ENCODE data around the gene NXPE3.
A peak's percentile ranks its signal among the peaks of the same experiment; 100 is the strongest.

The NXPE3 gene

GRCh38 chr3:101803173-101803782, 24.3 kb downstream of the NXPE3 start:
- DNase-seq (ENCODE audit: low spot score), result no peak

- no peak for DNase-seq (ENCODE audit: low spot score)
These were observed 24.9 kb downstream of the NXPE3 start for GRCh38 chr3:101803939-101804338.

- no peak for DNase-seq (ENCODE audit: low spot score)
These were observed 27.5 kb downstream of the NXPE3 start for GRCh38 chr3:101806491-101806890.

GRCh38 chr3:101807888-101808287, 28.9 kb downstream of the NXPE3 start:
- DNase-seq (ENCODE audit: low spot score), result no peak

GRCh38 chr3:101809178-101810021, 30.4 kb downstream of the NXPE3 start:
- DNase-seq (ENCODE audit: low spot score), result no peak

DNA sequence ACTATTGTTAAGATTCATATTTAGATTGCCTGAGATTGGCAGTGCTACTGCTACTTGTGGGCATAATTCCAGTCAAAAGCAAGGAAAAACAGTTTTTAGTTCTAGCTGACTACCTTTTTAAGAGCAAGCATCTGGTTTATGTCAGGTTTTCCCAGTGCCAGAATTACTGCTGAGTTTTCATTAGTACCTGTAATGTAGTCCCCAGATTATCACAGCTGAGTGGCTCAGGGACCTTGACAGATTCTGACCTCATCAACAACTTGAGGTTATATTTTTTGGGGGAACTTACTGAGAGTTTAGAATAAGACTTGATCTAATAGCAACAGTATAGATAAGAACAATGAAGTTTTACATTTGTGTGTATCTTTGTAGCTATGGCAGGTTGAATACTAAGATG, 31.0 kb downstream of the NXPE3 start:
- no peak for DNase-seq (ENCODE audit: low spot score)

DNA sequence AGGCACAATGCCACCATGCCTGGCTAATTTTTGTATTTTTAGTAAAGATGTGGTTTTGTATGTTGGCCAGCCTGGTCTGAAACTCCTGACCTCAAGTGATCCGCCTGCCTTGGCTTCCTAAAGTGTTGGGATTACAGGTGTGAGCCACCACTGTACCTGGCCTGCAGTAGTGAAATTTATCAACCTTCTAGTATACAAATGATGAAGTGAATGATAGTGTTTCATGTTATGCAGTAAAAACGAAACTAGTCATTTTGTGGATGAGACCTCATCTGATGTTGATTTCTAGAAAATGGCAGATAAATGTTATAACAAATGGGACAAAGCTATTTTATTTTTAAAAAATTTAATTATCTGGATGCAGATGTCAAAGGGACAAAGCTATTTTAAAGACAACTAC, 32.9 kb downstream of the NXPE3 start:
- no peak for DNase-seq (ENCODE audit: low spot score)

DNA sequence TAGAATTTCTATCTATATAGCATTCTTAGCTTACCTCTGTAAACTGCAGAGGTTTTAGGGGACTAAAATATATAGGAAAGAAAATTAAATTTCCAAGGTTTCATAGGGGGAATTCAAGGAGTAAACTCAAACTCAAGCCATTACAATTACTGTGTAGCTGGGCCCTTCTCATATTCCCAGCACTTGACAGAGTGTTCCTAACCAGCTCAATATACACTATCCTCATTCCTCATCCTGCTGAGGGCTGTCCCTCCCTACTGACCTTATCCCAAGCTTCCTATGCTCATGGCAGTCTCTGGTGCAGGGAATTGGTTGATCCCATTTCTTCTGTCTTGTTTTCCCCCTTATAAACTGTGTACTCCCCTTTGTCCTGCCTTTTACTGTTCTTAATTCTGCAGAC, 33.9 kb downstream of the NXPE3 start:
- no peak for DNase-seq (ENCODE audit: low spot score)

- DNase-seq (ENCODE audit: low spot score), result no peak
These were observed 34.9 kb downstream of the NXPE3 start for GRCh38 chr3:101813817-101814440.

DNA sequence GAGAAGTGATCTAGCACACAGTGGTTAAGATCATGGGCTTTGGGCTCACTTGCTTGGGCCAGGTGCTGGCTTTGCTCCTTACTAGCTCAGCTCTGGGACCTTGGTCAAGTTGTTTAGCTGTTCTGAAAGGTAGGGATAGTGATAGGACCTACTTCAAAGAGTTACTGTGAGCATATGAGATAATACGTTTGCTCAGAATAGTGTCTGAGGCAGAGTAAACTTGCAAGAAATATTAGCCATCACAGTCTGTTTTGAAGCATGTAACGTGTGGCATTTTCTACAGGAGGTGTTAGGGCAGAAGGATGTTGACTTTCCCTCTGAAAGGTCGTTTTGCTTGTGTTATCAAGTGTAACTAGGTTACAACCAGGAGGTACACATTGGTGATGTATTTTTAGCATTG, 35.8 kb downstream of the NXPE3 start:
- no peak for DNase-seq (ENCODE audit: low spot score)

DNA sequence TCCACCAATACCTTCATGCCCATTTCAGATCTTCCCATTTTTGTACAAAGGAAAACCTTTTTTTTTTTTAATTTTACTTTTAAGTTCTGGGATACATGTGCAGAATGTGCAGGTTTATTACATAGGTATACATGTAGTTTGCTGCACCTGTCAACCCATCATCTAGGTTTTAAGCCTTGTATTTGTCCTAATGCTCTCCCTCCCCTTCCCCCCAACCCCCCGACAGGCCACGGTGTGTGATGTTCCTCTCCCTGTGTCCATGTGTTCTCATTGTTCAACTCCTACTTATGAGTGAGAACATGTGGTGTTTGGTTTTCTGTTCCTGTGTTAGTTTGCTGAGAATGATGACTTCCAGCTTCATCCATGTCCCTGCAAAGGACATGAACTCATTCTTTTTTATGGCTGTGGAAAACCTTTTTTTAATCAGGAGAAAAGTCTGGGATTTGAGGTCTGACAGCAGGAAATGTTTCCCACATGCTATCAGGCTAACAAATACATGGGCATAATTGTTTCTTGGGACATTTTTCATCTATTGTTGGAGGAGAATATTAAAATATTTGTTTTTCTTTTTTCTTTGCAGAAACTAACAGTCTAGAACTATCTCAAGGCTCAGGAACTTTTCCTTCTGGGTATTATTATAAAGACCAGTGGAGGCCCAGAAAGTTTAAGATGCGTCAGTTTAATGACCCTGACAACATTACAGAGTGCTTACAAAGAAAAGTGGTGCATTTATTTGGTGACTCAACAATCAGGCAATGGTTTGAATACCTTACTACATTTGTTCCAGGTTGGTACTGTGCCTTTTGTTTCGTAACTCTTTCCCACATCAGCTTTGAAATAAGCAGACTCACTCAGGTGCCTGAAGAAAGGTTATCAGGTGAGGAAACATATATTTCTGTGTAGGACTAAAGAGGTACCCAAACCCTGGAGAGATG, 37.5 kb downstream of the NXPE3 start:
- DNase-seq (ENCODE audit: low spot score), result no peak

- no peak for DNase-seq (ENCODE audit: low spot score)
These were observed 39.0 kb downstream of the NXPE3 start for GRCh38 chr3:101817992-101818391.

DNA sequence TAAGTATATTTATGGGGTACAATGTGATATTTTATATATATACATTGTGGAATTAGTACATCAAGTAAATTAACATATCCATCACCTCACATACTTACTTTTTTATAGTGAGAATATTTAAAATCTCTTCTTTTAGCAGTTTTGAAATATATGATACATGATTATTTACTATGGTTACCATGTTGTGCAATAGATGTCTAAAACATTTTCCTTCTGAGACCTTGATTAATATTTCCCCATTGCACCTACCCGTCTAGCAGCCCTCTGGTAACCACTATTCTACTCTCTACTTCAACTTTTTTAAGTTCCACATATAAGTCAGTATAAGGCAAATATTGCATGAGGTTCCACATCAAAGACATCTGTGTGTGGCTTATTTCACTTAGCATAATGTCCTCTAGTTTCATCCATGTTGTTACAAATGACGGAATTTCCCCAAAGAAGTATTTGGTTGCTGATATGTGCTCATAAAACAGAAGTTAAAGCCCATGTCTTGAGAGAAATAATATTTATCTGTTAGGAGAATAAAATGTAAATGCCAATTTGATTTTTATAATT, 40.7 kb downstream of the NXPE3 start:
- DNase-seq (ENCODE audit: low spot score), result no peak

GRCh38 chr3:101821503-101821902, 42.5 kb downstream of the NXPE3 start:
- no peak for DNase-seq (ENCODE audit: low spot score)

GRCh38 chr3:101823525-101823924, 44.5 kb downstream of the NXPE3 start:
- DNase-seq (ENCODE audit: low spot score), result no peak

DNA sequence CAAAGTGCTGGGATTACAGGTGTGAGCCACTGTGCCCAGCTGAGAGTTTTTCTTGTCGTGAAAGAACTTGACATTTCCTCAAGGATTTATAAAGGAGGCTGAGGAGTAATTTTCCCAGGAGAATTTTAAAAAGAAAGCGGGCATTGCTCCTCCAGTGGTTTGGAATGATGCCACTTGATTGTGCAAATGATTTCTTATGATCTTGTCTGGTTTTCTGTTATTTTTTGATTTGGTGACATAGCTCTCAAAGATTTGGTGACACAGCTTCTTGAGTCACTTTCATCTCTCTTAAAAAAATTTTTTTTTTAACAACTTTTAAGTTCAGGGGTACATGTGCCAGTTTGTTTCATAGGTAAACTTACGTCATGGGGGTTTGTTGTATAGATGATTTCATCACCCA, 45.7 kb downstream of the NXPE3 start:
- DNase-seq (ENCODE audit: low spot score), result no peak

DNA sequence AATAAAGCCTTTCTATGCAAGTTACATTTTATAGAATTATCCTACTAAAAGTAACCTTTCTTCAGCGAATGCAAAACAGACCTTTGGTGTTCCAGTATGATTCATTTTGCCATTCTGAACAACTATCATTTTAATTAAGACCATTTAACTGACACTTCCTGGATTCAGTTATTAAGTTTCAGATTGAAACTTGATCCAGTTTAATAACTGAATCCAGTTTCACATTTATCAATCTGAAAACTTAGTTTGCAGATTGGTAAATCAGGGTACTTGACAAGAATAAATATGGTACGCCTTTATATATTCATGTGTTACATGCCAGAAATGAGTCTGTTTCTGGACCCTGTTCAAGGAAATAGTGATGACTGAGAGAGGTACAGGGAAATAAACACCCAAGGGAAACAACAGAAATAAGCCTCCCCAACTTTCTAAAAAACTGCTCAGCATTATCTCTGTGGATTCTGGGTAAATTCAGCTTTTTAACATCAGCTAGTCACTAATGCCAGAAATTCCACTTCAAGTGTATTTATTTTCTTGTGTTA, 47.0 kb downstream of the NXPE3 start:
- no peak for DNase-seq (ENCODE audit: low spot score)

GRCh38 chr3:101827211-101828174, 48.5 kb downstream of the NXPE3 start:
- peak; percentile 86 for DNase-seq (ENCODE audit: low spot score)

DNA sequence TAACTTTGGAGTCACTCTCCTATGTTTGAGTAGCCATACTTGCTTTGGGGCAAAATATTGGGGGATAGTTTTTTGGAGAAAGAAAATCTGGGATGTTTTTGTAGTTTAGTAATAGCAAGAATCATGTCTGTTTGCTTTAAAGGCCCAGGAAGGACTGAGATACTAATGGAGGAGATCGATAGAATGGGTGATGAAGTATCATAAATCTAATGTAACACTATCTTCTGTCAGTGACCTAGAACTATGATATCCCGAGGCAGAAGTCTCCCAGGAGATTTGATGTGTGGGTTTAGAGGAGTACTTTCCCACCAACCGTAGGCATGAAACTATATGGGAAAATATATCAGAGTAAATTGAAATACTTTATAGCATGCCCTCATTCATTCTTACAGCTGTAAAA, 49.3 kb downstream of the NXPE3 start:
- no peak for DNase-seq (ENCODE audit: low spot score)

DNA sequence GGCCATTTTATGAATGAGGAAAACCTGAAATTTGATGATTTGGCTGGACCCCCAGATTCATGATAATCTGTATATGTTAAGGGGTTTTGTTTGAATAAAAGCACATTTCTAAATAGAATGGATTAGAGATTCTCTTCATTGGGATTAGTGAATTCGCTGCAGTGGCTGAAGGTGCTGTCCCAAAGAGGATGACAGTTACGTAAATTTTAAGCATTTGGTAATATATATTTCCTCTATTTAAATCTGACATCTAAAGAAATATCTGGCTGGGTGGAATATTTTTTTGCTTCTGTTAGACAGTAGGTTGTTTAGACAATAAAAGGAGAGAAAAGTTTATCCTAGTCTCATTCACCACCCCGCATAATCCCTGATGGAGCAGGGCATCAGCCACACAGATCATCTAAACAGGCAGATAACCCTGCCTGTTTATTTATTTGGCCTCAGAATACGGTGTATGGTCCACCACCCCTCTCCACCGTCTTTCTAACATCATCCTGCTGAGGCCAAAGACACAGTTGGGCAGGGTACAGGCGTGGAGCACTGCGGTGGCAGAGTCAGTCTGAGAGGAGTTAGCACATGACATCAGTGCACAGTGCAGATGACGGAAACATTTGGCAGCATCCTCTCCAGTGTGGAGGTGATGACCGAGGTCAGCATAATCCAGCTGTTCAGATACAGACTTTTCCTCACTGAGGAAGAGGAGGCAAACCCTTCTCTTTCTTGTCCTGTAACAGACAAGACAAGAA, 49.9 kb downstream of the NXPE3 start:
- DNase-seq (ENCODE audit: low spot score), result no peak
